HL-60 (cell line): ENCODE results near the gene ZNF256.

Source experiments
- DNase-seq, 2 experiments: peaks; one replicate each; pipeline ENCODE4 v3.0.0-alpha.2; 2010 to 2020; ENCODE audit warnings: low read depth in 1 of 2, low spot score in 1 of 2
- H3K27ac ChIP-seq: fragments of 250-450 bp; sonication (Bioruptor Pico); replicated peaks from 2 replicates; pipeline ENCODE4 v1.5.1; 2020; ENCODE audit warnings: mild to moderate bottlenecking, moderate library complexity
- H3K27me3 ChIP-seq: fragments of 250-450 bp; sonication (Bioruptor Pico); 2 replicates; pipeline ENCODE4 v1.5.1; 2021; ENCODE audit warnings: mild to moderate bottlenecking, moderate library complexity; ENCODE audit not compliant: insufficient read depth, poor library complexity, severe bottlenecking
- H3K4me3 ChIP-seq: replicated peaks from 2 replicates; pipeline ENCODE4 v1.5.1; 2011; ENCODE audit warnings: mild to moderate bottlenecking, control low read depth, low read length; ENCODE audit not compliant: insufficient read depth
- CTCF ChIP-seq: IDR thresholded peaks from one replicate; pipeline ENCODE4 v1.5.1; 2011; ENCODE audit warnings: low read length, control low read depth, inconsistent platforms; ENCODE audit not compliant: insufficient read depth
- GABPA ChIP-seq: IDR thresholded peaks from 2 replicates; pipeline ENCODE4 v1.6.1; 2012; ENCODE audit warnings: low read depth
- POLR2AphosphoS5 ChIP-seq: IDR thresholded peaks from 2 replicates; pipeline ENCODE4 v1.6.1; 2012; ENCODE audit warnings: low read depth
- REST ChIP-seq: IDR thresholded peaks from 2 replicates; pipeline ENCODE4 v1.6.1; 2012; ENCODE audit warnings: low read depth; ENCODE audit not compliant: insufficient replicate concordance
- SPI1 ChIP-seq: IDR thresholded peaks from 2 replicates; pipeline ENCODE4 v1.6.1; 2012; ENCODE audit warnings: low read depth, mild to moderate bottlenecking, borderline replicate concordance
- long read RNA-seq: library from polyadenylated mRNA; unstranded; transcript quantifications from one replicate; pipeline ENCODE4 v2.0.0, GENCODE V29; 2020

The ZNF256 gene
- long read RNA-seq, transcript ZNF256-202 (2 exons, 1,958 nt), result major isoform, 16 of 32 reads
- long read RNA-seq, transcript ZNF256-201 (3 exons, 2,172 nt), result minor isoform, 15 of 32 reads
- long read RNA-seq, partial matches to known transcripts, result 0 of 32 reads
- long read RNA-seq, other reads (novel, unspliced or antisense), result 1 of 32 reads

GRCh38 chr19:57947419-57948134 is at the start of gene ZNF256:
Gene ZNF256, minus strand, starts transcription at chr19:57947706. Its CDS starts 232 bp downstream, at chr19:57947474.
- DNase-seq, result peak; percentile 95 to 98
- Histone ChIP-seq H3K27ac (peak within 1 kb of the TSS; percentile 76), H3K4me3 (peak within 1 kb of the TSS; percentile 96), H3K27me3 (no peaks in the 10 kb centered on the region)
- no peak for TF ChIP-seq POLR2AphosphoS5
- TF ChIP-seq GABPA, result no peak; the same call in none of the 2 replicates
- no peak for TF ChIP-seq REST
- TF ChIP-seq CTCF, result peak; percentile 34

- no peaks in the 10 kb centered on the region for H3K27me3 ChIP-seq
- no peak for DNase-seq
- no peak overlapping the region for H3K27ac ChIP-seq
- no peak overlapping the region for H3K4me3 ChIP-seq
- TF ChIP-seq GABPA (no peak), POLR2AphosphoS5 (no peak), SPI1 (no peak), REST (no peak), CTCF (no peak)
Observed at GRCh38 chr19:57992841-57993240, 45.3 kb upstream of the ZNF256 start.

- Histone ChIP-seq H3K27ac (no peak overlapping the region), H3K4me3 (no peak overlapping the region), H3K27me3 (no peaks in the 10 kb centered on the region)
- no peak for DNase-seq
- TF ChIP-seq GABPA, result no peak
- no peak for TF ChIP-seq REST
- no peak for TF ChIP-seq SPI1
- TF ChIP-seq CTCF, result no peak
- no peak for TF ChIP-seq POLR2AphosphoS5
Observed at GRCh38 chr19:57978586-57979289, 31.2 kb upstream of the ZNF256 start.
